Sigmoid colon (tissue), 4 donors: ENCODE data around the gene TMEM179.

Experiments
- EP300 ChIP-seq, 4 donors: sonication (generic); formaldehyde crosslinking; IDR thresholded peaks; one replicate each; pipeline ENCODE4 v1.6.1; 2017; ENCODE audit warnings: antibody characterized with exemption in 4 of 4
- POLR2A ChIP-seq, 2 donors: fragments of 450-650 bp; IDR thresholded peaks; one replicate each; pipeline ENCODE4 v1.6.1; 2016; ENCODE audit warnings: antibody characterized with exemption in 2 of 2, mild to moderate bottlenecking in 2 of 2, moderate library complexity in 2 of 2
- TF ChIP-seq, protein P1 (sequence below), 4 experiments: fragments of 450-650 bp in 3 of 4; fragments of 200-600 bp in 1 of 4; IDR thresholded peaks; one replicate each; pipeline ENCODE4 v1.5.1; 2016 to 2019; ENCODE audit warnings: antibody characterized with exemption in 4 of 4, mild to moderate bottlenecking in 3 of 4, moderate library complexity in 2 of 4

DNA sequence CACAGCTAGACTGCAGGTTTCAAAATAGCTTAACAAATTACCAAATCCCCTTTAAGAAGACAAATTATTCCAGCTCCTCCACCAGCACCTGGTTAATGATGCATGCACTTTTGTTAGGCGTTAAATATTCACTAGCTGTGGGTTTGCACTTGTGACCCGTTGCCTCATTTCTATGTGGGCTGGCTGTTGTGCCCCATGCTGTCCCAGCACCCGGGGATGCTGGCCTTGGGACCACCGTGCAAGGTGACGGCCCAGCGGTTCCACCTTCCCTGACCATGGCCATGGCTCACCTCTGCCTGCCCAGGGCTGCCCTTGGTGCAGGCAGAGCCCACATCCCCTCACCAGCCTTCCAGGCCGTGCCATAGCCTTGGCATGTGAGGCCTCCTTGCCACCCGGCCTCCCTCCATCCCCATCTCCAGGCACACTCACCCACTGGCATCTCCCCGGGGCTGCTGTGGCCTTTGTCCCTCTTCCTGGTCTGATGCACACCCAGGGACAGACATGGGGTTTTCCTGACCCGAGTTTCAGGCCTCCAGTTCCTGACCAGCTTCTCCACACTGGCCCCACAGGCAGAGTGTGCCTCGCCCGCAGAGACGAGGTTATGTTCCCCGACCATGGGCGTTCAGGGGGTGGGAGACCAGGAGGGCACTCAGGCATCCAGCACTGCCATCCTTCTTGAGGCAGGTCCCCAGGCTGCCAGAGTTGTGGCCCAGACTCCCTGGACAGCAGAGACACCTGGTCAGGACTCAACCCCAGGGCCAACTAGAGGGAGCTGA, 45.4 kb downstream of the TMEM179 start:
- TF ChIP-seq, protein P1, sequence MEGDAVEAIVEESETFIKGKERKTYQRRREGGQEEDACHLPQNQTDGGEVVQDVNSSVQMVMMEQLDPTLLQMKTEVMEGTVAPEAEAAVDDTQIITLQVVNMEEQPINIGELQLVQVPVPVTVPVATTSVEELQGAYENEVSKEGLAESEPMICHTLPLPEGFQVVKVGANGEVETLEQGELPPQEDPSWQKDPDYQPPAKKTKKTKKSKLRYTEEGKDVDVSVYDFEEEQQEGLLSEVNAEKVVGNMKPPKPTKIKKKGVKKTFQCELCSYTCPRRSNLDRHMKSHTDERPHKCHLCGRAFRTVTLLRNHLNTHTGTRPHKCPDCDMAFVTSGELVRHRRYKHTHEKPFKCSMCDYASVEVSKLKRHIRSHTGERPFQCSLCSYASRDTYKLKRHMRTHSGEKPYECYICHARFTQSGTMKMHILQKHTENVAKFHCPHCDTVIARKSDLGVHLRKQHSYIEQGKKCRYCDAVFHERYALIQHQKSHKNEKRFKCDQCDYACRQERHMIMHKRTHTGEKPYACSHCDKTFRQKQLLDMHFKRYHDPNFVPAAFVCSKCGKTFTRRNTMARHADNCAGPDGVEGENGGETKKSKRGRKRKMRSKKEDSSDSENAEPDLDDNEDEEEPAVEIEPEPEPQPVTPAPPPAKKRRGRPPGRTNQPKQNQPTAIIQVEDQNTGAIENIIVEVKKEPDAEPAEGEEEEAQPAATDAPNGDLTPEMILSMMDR (IDR thresholded peaks at IDR 0.05), result no peak
- no peak for TF ChIP-seq POLR2A (IDR thresholded peaks at IDR 0.05)
- no peak for TF ChIP-seq EP300 (IDR thresholded peaks at IDR 0.05)
